8988T (cell line): ENCODE results near the gene GNPTAB.
A peak's percentile ranks its signal among the peaks of the same experiment; 100 is the strongest.
"Not testable (repeated sequence)": the region's sequence is repeated elsewhere in the genome, so short reads cannot be mapped to it uniquely, and the experiment has no call there.

Experiments used
- DNase-seq: peaks from one replicate; pipeline ENCODE4 v3.0.0; 2011

GNPTAB gene

GRCh38 chr12:101830367-101831325 is at the start of gene GNPTAB:
GNPTAB (minus strand) TSS chr12:101830959; CDS start chr12:101830675, 284 bp downstream.
- peak; percentile 74 for DNase-seq

GRCh38 chr12:101878243-101878821 is 47.6 kb upstream of the GNPTAB start:
- no peak for DNase-seq

DNA sequence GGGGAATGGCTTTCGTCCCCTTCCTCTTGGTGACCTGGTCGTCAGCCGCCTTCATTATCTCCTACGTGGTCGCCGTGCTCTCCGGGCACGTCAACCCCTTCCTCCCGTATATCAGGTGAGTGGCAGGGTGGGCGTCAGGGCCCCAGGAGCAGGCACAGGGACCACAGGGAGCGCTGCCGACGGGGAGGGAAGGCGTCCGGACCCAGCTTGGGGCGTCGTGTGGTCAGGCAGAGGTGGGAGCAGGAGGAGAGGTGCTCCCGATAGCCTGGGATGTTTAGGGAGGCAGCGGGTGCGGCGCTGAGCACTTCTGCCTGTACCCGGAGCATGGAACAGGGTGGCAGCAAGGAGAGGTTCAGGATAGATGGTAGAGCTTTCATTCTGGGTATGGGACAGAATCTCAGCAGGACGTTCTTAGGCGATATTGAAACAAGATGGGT is 47.1 kb upstream of the GNPTAB start:
- DNase-seq, result peak; percentile 34

GRCh38 chr12:101876861-101877805 is 46.4 kb upstream of the GNPTAB start, which contains the start of gene DRAM1:
DRAM1 (plus strand) TSS chr12:101877580; CDS start chr12:101877790, 210 bp downstream.
- peak; percentile 55 for DNase-seq

GRCh38 chr12:101876322-101876860 is 45.6 kb upstream of the GNPTAB start:
- no peak for DNase-seq

GRCh38 chr12:101875162-101875561 is 44.4 kb upstream of the GNPTAB start:
- no peak for DNase-seq

DNA sequence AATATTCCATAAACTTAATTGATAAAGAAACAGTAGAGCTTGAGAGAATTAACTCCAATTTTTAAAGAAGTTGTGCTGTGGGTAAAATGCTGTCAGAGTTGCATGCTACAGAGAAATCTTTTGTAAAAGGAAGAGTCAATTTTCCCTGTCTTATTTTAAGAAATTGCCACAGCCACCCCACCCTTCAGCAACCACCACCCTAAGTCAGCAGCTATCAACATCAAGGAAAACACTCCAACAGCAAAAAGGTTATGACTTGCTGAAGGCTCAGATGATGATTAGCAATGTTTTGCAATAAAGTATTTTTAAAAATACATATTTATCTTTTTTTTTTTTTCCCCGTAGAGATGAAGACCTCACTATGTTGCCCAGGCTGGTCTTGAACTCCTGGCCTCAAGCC is 40.2 kb upstream of the GNPTAB start:
- no peak for DNase-seq

GRCh38 chr12:101867619-101868018 is 36.9 kb upstream of the GNPTAB start:
- not testable (repeated sequence) for DNase-seq

DNA sequence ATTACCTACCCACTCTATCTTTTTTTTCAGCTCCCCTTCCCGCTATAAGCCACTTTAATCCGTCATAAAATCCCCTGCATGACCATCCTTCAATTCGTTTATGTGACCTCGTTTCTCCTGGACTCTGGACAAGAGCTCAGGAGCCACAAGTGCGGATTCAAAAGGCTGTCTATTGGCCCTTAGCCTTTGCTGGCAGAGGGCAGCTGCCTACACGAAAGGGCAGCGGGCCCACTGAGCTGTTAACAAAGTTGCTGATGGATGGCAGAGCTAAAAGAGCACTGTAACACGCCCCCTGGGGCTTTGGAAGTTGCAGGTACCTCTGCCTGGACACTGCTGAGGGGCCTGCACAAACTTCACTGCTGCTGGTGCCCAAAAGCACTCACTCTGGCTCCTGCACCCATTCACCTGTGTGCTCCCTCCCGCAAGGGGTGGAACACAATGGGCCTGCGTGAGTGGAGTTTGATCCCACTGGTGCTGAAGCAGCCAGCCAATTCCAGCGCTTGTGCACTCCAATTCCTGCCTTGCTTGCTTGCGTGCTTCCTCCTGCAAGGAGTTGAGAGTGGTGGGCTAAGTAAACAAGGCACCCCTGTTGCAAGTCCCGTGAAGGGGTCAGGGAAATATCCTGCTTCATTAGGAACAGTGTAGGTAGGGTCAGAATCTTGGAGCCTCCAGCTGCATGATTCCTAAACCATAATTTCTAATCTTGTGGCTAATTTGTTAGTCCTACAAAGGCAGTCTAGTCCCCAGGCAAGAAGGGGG is 36.0 kb upstream of the GNPTAB start:
- DNase-seq, result no peak

GRCh38 chr12:101863981-101864380 is 33.2 kb upstream of the GNPTAB start:
- DNase-seq, result no peak

DNA sequence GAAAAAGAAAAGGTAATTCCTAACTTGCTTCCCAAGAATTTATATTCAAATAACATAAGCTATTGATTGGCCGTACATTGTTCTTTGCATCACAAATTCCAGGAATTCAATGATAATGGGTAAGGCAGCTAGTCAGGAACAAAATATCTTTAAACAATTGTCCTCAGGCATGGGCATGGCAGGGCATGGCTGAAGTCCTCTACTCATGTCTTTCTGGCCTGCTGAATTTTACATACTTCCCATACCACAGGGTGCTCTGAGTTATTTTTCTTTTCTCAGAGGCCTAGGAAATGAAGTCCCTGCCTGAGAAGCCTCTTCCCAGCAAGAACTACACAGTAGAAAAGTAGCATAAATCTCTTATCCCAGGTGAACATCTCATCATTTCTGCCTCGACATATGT is 31.5 kb upstream of the GNPTAB start:
- DNase-seq, result no peak

DNA sequence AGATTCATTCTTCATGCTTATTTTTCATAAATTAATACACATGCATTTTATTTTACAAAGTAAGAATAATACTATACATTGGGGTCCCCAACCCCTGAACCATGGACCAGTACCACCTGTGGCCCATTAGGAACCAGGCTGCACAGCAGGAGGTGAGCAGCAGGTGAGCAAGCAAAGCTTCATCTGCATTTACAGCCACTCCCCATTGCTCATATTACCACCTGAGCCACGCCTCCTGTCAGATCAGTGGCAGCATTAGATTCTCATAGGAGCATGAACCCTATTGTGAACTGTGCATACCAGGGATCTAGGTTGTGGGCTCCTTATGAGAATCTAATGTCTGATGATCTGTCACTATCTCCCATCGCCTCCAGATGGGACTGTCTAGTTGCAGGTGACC is 30.9 kb upstream of the GNPTAB start:
- DNase-seq, result not testable (repeated sequence)

DNA sequence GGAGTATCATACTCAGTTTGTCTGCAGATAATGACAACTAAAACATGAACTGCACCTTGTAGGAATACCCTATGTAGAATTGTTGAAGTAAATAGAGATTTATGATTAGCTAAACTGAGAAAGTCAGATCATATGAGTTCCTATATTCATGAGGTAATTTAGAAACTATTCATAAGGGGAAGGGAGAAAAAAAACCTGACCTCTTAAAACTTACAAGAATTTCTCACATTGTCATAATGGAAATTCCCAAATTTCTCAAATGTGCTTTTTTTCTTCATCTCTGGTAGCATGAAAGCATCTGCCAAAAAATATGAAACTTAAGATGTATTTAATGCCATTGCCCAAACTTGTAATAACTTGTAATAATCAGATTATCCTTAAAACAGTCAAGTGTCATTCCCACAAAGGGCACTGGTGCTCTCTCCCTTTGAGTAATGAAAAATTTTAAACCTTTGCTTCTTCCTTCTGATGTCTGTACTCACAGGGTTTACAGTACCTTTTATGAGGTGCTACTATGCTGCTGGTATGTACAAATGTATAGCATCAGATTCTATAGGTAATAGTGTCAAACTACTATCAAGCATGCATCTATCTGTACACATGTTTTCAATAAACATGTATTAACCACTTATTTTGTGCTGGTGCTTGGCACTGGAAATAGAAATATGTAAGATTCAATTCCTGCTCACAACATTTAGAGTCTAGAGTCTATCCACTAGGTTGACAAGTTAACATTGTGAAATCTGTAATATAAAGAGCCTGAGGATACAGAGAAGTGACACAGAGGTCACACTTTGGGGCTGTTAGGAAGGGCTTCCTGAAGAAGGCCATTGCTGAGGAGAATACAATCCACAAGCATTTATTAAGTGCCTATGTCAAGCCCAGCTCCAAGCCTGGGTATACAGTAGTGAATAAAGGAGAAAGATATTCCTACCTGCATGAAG is 29.2 kb upstream of the GNPTAB start:
- no peak for DNase-seq

DNA sequence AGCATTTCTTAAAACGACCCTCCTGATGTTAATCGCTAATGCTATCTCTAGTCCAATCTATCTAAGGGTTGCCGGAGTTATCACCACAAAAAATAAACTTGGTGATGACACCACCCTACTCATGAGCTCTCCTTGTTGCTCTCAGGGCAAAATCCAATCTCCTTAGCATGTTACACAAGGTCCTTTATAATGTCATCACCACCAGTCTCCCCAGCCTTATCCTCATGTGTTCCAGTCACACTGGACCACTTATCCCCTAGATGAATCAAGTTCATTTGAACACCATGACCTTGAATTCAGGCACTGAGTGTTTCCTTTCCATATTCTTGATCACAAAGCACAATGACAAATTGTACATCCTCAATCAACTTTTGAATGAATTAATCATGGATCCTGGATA is 27.6 kb upstream of the GNPTAB start:
- no peak for DNase-seq

DNA sequence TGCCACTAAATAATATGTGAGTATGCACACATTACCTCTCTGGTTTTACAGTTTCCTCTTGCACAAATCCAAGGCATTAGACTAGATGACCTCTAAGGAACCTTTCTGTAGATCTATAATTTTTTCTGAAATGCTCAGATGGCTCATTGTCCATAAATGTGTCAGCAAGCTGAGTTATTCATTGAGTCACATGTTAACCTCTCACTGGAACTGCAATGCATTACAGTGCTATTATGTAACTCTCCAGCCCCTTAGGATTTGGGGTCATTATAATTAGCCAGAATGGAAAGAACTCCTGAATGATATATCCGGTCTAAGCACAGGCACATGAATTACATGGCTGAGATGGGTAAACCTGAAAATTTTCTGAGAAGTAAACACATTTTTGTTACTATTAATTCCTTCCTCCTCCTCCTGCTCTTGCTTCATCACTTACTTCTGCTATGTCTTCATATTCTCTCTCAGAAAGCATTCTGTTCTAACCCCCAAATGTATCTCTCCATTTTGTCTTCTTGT is 26.3 kb upstream of the GNPTAB start:
- no peak for DNase-seq

GRCh38 chr12:101856614-101857013 is 25.9 kb upstream of the GNPTAB start:
- not testable (repeated sequence) for DNase-seq

DNA sequence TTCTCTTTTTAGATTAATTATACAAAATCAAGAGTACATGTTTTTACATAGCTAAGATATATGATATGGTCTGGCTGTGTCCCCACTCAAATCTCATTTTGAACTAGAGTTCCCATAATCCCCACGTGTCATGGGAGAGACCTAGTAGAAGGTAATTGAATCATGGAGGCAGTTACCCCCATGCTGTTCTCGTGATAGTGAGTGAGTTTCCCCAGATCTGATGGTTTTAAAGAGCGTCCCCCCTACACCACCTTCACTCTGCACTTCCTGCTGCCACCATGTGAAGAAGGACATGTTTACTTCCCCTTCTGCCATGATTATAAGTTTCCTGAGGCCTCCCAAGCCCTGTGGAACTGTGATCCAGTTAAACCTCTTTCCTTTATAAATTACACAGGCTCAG is 25.2 kb upstream of the GNPTAB start:
- DNase-seq, result no peak

- no peak for DNase-seq
These were observed 24.7 kb upstream of the GNPTAB start for GRCh38 chr12:101855364-101855884.

DNA sequence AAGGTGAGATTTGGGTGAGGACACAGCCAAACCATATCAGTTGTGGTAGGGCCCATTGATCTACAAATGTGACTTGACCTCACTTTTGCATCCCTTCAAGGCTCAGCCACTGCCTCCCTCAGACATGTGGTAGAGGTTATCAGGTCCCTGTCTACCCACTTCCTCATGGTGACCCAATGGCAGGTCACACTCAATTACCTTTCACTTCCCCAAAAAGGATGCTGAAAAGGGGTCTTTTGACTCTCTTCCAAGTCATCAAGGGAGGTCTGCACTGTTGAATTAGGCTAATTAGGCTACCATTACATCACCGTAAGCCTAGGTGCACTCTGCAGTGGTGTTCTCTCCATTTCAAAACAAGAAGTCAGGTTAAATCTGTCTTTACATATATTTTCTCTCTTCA is 24.0 kb upstream of the GNPTAB start:
- DNase-seq, result no peak

DNA sequence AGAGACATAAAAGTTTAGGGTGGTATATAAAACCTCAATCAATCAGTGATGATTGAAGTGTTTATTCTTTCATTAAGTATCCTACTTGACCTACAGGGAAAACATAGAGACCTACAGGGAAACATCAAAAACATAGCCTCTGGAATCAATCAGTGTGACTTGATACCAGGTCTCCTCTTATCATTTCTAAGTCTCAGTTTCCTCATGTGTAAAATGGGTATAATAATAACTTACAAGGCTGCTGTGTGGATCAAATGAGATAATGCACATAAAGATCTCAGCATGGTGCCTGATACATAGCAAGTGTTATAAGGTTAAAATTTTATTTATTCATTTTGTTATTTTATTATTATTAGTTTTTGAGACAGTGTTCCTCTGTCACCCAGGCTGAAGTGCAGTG is 22.2 kb upstream of the GNPTAB start:
- no peak for DNase-seq
